ENCODE results near the gene DPP4.

DPP4 gene

DNA sequence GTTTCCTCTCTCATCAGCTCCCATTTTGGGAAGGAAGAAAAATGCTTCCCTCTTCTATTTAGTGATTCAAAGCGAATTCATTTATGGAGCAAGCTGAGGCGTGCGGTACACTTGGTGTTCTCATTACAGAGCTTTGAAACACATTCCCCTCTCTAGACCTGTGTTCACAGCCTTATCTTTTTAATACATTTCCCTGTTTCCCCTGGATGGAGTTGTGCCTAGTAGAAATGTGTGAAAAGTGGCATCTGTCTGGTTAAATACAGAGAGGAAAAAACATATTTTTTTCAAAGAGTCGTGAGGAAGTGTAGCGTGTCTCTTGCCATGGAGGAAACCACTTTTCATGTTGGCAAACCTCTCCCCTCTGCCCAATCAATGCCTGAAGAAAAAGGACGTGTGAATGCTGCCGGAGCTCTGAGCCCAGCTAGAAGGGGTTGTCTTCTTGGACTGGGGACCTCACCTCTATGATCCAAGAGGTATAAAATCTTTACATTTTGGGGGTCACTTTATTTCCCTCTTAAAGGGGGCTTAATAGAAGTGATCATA, 52.4 kb downstream of the DPP4 start:
- no peak for DNase-seq (ENCODE audit: low read depth)

DNA sequence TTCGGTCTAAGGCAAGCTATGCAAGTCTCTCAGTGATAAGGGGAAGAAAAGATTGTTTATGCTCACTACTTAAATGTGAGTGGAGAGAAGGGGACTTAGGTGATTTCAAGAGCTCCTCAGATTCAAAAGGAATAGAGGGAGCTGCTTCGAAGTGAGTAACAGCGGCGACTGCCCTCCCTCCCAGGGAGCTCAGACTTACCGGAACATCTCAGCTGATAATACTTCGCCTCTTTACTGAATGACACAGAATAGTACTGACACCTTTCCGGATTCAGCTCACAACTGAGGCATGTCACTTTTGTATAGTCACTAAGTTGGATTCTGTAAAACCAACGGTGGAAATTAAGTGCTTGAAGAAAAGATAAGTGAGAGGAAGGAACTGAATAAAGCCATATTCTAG, 55.5 kb downstream of the DPP4 start:
- DNase-seq (ENCODE audit: low read depth) = no peak

DNA sequence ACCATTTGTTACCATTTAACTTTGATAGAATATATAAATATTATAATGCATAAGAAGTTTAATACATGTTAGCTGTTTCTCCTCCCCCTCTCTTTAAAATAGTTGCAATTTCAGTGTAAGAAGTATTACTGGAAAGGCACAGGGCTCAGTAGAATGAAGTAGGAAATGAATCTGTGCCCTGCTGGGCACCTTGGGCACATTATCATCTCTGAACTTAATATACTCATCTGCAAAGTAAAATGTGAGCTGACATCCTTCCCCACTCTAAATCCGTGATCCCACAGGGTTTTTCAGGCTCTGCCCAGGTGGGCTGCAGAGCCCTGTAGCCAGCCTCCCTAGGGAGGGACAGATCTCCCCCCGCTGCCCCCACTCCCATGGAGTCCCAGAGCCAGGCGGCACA, 56.8 kb downstream of the DPP4 start:
- no peak for DNase-seq (ENCODE audit: low read depth)

DNA sequence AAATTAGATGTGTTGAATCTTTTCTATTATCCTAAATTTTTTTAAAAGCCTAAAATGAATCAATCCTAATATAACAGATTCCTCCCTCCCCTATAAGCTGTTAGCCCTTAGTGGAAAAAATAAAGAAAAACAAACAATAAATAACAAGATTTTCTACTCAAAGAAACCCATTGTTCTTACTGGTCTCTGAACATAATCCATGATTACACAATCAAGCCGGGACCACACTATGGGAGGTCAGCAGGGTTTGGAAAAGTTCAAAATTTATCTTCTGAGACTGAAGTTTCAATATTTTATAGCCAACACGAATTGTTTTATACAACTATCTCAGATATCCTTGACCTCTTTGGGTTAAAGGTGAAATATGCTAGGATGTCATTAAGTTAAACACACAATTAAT, 57.9 kb downstream of the DPP4 start:
- DNase-seq (ENCODE audit: low read depth) = no peak

DNA sequence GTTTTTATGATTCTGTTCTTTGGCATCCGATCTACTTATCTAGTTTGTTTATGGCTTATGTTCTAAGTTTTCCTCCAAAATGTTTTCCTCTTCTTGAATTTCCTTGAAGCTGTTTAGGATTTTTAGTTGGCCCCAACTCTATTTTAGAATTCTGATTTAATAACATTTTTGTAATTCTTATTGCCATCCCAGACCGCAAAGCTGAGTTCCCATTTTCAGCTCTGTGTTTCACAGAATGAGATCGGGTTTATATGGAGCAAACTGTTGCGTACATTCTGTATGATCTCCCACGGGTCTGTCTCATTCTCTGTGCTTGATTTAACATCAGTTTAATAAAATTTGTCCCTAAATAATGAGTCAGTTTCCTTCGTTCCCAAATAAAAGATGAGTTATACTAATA, 59.3 kb downstream of the DPP4 start:
- peak; percentile 45 for DNase-seq (ENCODE audit: low read depth)

DNA sequence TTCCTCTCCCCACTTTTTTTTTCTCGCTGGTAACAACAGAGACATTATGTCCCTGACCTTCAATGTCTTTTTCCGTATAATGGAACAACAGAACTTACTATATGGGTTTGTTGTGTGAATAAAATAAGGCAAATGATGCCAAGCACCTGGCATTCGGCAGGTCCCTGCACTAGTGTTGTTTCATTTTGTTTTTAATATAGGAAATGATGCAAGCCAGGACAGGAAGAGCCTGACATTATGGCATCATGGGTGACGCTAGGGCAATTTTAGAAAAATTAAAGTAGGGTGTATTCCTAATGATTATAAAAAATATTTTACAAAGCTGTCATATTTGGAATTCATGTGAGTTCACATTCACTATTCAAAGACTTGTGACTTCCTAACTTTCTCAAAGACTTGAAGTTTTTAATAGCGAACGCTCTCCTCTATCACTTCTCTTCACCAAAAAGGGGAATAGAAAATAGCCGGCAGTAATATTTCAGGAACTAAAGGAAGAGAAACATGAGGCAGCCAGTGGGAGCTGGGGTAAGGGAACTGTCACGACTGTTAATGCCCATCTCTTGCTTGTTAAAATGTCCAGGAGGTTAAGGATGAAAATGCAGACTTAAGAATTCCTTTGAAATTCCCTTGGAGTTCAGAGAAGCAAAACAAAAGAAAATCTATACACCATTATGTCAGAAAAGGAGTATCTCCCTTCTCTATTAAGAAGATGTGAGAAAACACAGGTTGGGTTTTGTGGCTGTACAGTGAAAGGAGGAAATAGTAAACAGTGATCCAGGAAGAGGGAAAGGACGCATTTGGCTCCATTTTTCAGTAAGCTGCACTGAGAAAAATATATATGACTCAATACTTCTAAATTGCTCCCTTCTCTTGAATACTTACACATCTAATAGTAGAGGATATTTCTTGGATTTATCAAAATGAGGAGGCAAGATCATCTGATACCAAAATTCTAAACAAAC, 60.2 kb downstream of the DPP4 start:
- DNase-seq (ENCODE audit: low read depth) = no peak

DNA sequence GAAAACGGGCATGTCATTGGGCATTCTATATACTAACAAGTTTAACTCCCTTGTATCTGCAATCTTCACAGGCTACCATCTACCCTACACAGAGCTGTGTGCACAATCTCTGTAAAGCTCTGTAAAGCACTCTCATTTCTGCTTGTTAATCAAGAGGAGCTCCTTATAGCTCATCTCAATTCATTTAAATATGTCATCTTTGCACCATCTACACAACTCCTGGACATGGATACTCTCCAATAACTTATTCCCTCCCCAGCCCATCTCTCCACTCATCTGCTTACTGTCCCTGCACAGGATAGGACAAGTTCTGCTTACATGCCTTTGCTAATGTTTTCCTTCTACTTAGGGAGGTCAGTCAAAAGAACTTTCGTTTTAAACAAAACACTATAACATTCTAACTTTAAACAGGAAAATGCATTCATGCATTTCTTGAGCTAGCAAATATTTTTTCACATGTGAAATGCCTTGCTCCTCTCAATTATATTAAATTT, 61.4 kb downstream of the DPP4 start:
- DNase-seq (ENCODE audit: low read depth) = no peak

DNA sequence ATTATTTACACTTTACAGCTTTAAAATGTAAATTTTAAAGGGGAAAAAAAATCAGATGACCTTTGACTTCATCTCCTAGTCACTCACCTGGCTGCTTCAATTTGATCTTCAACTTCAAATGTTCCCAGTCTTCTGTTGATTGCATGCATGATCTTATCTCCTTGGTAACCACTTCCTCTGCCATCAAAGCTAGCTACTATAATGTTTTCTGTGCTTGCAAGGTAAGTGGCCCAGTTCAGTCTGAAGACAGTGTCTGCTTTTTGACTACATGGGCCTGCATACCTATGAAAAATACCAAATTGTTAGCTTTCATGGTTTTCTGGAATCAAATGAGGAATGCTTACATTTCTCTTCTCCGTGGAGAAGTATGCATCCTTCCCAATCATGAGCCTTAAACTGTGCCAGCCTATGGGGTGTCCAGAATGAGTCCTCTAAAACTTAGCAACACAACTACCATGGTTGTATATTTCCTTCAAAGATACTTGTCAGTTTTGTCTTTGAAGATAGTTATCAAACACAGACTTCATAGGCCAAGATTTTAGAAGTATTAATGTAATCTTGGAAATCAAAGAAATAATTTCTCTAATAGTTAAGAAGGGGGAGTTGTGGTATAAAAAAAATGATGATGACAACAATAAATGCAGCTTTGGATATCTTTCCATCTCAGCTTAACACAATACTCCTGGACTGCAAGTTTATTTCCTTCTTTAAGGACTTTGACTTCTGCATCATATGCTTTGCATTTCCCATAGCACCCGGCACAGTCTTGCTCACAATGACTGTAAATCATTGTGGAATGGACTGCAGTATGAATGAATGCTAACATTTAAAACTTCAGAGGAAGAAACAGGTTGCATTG, 62.1 kb downstream of the DPP4 start:
- no peak for DNase-seq (ENCODE audit: low read depth)

DNA sequence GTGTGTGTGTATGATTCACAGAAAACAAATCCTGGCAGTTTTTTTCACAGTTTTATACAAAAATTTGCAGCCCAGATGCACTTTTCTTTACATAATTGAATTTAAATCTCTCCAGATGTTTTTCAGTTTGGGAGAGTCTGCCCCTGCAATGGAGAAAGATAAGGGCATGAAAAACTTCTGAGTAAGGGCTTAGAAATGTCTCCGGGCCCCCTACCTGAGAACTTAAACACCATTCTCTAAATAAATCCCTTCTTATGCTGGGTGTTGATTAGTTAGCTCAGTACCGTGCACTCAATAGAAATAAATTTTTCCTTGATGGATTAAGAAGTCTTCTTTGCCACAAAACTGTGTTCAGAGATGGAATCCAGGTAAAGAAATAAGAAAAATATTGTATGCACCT, 64.5 kb downstream of the DPP4 start:
- no peak for DNase-seq (ENCODE audit: low read depth)

DNA sequence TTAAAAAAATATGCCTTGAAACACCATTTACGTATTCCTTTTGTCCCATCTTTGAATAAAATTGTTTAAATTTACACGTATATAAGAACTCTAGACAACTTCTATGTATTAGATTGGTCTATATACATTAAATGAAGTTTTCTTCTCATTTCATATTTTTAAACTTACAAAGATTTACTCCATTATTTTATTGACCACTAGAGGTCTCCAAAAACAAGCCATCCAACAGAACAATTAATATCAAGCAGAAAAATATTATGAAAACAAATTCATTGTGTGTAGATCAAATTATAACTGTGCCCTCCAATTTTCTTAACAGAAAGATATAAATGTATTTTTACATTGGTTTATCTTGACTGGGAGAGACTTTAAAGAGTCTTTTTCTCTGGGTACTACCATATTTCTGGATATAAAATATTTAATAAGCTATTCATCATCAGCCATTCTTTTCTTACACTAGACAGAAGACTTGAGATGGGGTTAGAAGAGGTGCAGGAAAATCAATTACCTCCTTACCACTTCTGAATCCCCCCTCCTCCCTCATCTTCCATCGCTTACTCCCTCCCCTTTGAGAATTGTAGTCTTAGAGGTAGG, 66.5 kb downstream of the DPP4 start:
- DNase-seq (ENCODE audit: low read depth) = peak; percentile 16

DNA sequence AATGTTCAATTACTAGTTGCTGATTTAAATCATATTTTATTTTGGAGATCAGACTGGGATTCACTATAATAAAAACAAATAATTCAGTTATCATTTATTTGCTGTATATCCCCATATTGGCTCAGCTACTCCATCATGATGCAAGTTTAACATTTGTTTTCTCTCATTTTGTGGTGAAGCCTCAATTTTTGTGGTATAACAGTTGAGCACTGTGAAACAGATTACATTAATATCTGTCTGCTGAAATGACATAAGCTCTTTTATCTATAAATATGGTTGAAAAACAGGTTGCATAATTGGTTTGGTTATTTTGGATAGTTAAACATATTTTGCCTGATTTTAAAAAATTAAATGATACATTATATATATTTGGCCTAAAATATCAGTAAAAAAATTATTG, 67.7 kb downstream of the DPP4 start:
- DNase-seq (ENCODE audit: low read depth) = peak; percentile 76

DNA sequence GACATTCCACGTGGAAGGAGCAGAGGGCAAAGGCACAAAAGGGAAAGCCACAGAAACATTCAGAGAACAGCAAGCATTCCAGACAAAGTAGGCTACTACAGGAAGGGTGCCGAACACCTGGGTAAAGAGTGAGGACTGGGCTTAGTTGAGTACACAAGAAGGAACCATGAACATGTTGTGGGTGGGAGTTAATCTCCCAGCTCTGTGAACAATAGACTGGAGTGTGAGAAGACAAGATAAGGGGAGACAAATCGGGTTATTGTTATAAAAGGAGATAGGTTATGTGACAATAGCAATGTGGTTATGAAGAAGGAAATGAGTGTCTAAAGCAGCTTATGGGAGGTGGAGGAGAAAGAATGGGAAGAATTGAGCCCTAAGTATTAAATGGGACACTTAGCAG, 70.0 kb downstream of the DPP4 start:
- no peak for DNase-seq (ENCODE audit: low read depth)

DNA sequence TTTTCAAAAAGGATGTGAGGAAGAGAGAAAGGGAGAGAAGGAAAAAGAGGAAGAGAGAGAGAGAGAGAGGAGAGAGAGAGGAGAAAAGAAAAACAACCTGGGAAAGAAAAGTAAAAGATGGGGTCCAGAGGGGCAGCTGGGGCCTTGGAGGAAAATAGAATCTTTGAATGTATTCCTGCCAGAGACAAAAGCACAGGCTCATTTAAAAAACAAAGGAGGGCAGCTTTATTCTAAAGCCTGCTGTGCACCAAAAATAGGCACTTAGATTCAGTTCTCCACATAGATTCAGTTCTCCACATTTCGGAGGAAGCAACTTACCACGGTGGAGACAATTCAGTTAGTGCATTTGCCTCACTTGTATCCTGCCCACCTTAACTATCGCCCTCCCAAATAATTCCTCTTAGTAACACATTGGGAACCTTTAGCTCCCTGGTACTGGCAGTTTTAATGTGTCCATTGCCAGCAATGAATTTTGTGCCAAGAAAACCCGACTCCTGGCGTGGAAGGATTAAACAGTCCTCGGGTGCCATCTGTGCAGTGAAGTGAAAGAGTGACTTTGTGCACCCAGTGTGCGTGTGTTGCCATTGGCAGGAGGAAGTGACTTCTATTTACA, 71.3 kb downstream of the DPP4 start:
- DNase-seq (ENCODE audit: low read depth) = no peak

DNA sequence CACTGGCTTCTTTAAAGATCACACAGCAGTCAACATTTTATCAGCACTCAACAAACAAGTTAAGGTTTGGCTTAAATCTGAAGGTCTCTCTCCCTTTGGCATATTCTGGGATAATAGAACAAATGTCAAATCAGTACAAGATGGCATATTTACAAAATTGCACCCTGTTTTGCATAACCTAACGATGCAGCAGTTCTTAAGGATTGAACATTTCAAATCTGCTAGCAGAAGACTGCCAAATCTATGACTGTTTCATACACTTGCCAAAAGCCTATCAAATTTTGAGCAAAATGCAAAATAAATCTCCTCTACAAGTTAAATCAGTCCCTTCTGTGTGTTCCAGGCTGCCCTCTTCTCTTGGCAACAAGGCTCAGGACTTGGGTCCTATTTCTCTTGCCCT, 73.6 kb downstream of the DPP4 start:
- no peak for DNase-seq (ENCODE audit: low read depth)

DNA sequence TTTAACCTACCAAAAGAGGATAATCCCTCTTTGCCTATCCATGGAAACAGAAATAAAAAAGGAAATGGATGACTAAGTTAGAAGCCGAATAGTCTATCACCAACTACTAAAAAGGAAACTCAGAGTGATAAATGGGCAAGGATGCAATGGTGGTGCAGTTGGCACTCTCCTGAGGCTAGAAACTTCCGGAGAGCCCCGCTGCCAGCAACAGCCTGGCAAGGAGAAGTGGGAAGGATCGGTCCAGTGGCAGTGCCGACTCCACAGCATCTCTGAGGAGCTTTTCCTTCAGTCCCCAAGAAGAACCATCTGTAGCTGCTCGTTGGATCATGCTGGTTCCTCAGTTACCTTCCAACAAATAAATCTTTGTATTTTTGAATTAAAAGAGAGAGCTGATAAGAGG, 74.7 kb downstream of the DPP4 start:
- DNase-seq (ENCODE audit: low read depth) = no peak

DNA sequence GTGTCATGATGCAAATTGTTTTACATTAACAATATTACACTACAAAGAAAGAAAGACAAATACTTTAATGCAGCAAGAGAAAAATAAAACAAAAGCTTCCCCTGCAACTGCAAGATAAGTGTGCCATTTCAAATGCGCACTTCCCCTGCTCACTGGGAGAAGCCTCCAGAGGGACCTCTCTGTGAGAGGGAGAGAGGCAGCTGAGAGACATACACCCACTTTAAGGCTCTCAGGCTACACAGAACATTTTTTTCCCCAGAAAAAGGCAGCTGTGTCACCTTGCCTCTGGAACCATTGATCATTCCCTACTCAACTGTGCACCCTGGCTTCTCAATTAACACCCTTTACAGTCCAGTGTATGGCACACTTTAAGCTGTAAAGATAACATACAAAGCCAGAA, 75.2 kb downstream of the DPP4 start:
- no peak for DNase-seq (ENCODE audit: low read depth)

DNA sequence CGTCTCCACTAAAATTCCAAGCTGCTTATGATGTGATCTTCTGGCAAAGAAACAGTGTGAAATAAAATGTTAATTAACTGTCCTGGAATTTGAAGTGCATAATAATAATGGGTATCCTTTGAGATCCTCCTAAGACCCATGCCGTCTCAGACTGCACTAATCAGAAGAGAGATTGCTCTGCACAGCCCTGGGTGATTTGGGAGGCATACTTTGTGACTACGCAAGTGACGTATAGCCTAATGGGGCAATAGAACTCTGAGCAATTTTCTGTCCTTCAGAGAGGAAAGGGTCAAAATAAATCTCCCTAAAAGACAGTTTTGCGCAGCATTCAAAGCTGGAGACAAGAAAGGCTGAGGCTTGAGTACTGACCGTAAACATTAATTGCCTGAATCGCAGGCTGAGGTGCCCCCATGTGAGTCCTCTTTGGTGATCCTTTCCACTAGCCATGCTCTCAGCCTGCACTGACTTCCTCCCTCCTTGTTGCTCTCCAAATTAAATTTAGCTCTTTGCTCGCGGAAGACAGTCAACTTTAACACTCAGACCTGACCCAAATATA, 76.0 kb downstream of the DPP4 start:
- DNase-seq (ENCODE audit: low read depth) = no peak

DNA sequence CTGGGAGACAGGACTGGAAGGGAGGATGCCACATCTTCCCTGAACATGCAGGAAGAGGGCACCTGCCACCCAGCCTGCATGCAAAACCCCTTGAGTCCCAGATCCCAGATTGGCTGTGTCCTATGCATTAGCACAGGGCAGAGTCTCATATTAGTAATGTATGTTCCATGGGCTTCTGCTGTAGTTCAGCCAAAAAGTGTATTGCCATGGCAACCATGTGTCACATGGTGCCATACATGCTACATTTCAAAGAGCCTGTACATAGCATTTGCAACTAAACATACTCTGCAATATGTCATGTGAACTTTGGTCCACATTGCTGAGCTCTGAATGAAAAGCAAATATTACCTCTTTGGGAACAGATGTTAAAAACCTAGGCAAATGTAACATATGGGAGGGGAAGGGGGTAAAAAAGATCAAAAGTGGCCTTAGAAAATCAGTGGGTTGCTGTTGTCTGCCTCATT, 78.4 kb downstream of the DPP4 start:
- DNase-seq (ENCODE audit: low read depth) = no peak

DNA sequence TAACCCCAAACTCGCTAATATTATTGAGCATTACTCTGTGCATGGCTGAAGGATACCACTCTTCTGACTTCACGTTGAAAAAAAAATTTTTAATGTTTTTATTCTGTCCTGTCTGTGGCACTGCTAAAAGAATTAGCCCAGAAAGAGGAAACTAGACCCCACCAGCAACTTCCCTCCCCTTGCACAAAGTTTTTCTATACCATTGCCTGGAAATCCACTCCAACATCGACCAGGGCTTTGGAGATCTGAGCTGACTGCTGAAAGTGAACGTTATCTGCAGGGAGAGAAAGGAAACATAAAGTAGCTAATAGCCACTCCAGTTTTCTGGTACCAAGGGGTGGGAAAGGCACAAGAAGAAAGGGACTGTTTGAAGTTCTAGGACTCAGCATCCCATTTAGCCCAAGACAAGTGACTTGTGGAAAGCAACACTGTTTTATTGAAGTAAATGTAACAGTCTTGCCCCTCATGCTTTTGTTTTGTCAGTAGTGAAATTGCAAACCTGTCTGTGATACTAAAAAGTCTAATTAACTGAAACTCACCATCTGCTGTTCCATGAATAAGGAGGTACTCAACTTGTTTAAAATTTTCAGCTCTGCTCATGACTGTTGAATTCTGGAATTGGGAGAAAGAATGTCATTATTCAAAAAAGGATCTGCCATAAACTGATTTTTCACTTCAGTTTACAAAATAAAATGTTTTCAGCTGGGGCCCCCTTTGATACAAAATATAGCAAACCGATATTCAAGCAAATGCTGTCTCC, 79.1 kb downstream of the DPP4 start:
- no peak for DNase-seq (ENCODE audit: low read depth)

DNA sequence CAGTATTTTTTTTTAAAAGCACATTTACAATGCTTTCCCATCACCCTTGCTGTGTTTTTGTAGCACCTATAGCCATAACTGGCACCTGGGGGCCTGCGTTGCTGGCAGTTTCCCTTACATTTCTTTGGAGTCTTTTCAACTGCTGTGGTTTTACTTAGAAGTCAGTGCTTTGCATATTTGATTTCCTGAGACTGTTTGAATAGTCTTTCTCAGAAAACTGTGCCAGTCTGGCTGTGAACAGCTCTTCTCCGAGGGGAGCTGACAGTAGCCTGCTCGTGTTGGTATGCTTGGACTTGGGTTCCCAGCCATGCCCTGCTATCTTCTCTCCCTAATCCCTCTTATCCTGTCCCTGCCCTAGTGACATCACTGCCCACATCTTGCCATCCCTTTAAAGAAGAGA, 81.5 kb downstream of the DPP4 start:
- peak; percentile 45 for DNase-seq (ENCODE audit: low read depth)

DNA sequence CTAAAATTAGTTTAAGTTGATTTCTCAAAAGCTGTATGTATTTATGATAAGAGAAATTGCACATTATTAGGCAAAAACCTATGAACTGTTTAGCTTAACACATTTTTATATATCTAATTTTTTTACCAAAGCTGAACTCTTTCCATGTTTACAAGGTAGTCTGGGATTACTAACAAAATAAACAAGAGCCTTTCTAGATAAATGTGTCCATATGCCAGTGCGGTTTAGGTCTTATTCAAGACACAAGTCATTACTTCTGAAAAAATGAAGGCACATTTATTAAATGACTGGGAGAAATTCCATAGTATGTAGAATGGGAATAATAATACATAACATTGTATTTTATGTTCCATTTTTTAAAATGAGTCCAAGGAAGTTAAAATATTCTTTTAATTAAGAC, 82.0 kb downstream of the DPP4 start:
- no peak for DNase-seq (ENCODE audit: low read depth)

Data from amniotic epithelial cell (primary cell).